ENCODE results near the gene ATOH8.
"Not testable (repeated sequence)": the region's sequence is repeated elsewhere in the genome, so short reads cannot be mapped to it uniquely, and the experiment has no call there.

Gene ATOH8

DNA sequence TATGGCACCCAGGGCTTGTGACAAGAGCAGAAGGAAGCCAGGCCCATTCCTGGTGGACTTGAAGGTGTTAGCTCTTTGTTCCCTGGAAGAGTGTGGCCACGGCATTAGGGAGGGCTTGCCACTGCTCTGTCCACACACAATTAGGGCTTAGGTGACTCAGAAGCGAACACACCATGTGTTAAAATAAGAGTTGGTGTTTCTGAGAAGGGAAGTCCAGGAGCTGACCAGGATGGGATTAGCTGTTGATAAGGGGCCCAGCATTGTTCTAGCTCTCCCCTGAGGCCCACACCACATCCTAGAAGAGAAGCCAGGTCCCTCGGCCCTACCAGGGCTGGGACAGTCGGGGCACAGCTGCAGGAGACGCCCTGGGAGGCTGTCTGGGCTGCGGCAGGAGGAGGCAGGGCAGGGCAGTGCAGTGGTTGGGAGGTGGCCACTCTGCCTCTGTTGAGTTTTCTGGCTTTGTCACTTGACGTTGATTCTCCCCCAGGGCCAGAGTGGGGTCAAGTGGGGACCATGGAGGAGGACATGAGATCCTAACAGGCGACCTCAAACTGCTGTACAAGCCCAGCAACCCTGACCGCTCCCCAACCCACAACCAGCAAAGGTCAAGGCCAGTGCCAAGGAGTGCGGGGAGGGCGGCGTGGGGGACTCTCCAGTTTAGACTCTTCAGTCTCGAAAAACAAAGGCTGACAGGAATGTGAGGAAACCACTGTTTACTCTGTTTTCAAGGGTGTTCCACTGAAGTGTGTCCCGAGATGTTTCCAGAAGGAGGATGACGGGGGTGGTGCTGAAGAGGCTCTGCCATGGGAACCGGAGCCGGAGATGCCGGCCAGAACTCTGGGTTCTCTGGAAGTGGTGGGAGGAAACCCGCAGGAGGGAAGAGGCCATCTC, 42.9 kb upstream of the ATOH8 start:
- H3K36me3 ChIP-seq (ENCODE audit: control insufficient read depth in 2 of 2, insufficient read depth in 2 of 2, low read length in 2 of 2) = no peaks in the 10 kb centered on the region
- no peak overlapping the region for H3K4me3 ChIP-seq (ENCODE audit: low read length in 2 of 2)
- H3K27me3 ChIP-seq (ENCODE audit: control insufficient read depth in 2 of 2, insufficient read depth in 2 of 2, low read length in 2 of 2) = no peaks in the 10 kb centered on the region
- H3K9me3 ChIP-seq (ENCODE audit: control insufficient read depth in 2 of 2, low read length in 2 of 2) = no peaks in the 10 kb centered on the region
- H3K4me1 ChIP-seq (ENCODE audit: control insufficient read depth in 2 of 2, insufficient read depth in 2 of 2, low read length in 2 of 2) = peaks cover 8 to 13% of the 10 kb centered on the region in 2 donors
- peak overlapping the region; percentile 57 to 70 for H3K27ac ChIP-seq (ENCODE audit: low read depth in 2 of 2, low read length in 2 of 2)
- H3K9ac ChIP-seq (ENCODE audit: low read depth in 1 of 2, low read length in 2 of 2) = no peak overlapping the region

DNA sequence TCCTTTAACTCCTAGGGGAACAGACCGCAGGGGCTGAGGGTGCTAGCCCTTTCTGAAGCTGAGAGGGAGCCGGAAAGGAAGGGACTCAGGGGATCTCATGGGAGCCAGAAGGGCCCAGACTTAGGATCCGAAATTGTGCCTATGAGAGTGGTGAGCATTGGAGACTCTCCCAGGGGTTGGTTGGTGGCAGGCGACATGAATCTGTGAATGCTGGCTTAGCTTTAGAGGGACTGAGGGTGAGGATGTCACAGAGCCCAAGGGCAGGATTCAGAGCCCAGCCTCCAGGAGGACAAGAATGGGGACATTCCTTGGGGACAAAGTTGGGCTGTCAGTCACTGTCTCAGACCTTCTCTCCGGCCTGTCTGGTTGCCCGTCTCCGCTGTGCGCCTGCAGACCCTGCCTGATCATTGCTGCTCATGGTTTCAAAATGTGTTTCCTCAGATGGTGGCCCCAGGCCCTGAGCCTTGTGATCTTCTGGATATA, 42.2 kb upstream of the ATOH8 start:
- peaks cover 8 to 13% of the 10 kb centered on the region in 2 donors for H3K4me1 ChIP-seq (ENCODE audit: control insufficient read depth in 2 of 2, insufficient read depth in 2 of 2, low read length in 2 of 2)
- no peak overlapping the region for H3K9ac ChIP-seq (ENCODE audit: low read depth in 1 of 2, low read length in 2 of 2)
- no peaks in the 10 kb centered on the region for H3K27me3 ChIP-seq (ENCODE audit: control insufficient read depth in 2 of 2, insufficient read depth in 2 of 2, low read length in 2 of 2)
- no peak overlapping the region for H3K4me3 ChIP-seq (ENCODE audit: low read length in 2 of 2)
- H3K36me3 ChIP-seq (ENCODE audit: control insufficient read depth in 2 of 2, insufficient read depth in 2 of 2, low read length in 2 of 2) = no peaks in the 10 kb centered on the region
- H3K9me3 ChIP-seq (ENCODE audit: control insufficient read depth in 2 of 2, low read length in 2 of 2) = no peaks in the 10 kb centered on the region
- H3K27ac ChIP-seq (ENCODE audit: low read depth in 2 of 2, low read length in 2 of 2) = peak overlapping the region; percentile 23 to 70

DNA sequence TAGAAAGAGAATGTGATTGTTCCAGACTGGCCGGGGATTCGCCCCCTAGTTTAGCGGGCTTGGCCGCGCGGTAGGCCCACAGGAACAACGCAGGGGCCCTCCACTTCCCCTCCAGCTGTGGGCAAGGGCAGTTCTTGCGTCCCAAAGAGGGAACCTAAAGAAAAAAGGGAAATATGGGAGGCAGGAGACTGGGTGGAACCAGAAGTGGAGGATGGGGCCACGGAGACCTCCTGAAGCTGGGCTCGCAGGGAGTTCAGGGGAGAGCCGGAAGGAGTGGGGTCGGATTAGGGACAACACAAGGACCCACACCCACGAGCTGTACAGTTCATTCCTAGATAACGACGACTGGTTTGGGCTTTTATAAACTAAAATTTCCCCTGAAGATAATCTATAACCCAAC, 41.5 kb upstream of the ATOH8 start:
- H3K9ac ChIP-seq (ENCODE audit: low read depth in 1 of 2, low read length in 2 of 2) = no peak overlapping the region
- H3K4me1 ChIP-seq (ENCODE audit: control insufficient read depth in 2 of 2, insufficient read depth in 2 of 2, low read length in 2 of 2) = peaks cover 8 to 13% of the 10 kb centered on the region in 2 donors
- H3K4me3 ChIP-seq (ENCODE audit: low read length in 2 of 2) = no peak overlapping the region
- H3K27me3 ChIP-seq (ENCODE audit: control insufficient read depth in 2 of 2, insufficient read depth in 2 of 2, low read length in 2 of 2) = no peaks in the 10 kb centered on the region
- H3K9me3 ChIP-seq (ENCODE audit: control insufficient read depth in 2 of 2, low read length in 2 of 2) = no peaks in the 10 kb centered on the region
- H3K36me3 ChIP-seq (ENCODE audit: control insufficient read depth in 2 of 2, insufficient read depth in 2 of 2, low read length in 2 of 2) = no peaks in the 10 kb centered on the region
- peak overlapping the region in 1 of 2 donors; percentile 32 for H3K27ac ChIP-seq (ENCODE audit: low read depth in 2 of 2, low read length in 2 of 2)

DNA sequence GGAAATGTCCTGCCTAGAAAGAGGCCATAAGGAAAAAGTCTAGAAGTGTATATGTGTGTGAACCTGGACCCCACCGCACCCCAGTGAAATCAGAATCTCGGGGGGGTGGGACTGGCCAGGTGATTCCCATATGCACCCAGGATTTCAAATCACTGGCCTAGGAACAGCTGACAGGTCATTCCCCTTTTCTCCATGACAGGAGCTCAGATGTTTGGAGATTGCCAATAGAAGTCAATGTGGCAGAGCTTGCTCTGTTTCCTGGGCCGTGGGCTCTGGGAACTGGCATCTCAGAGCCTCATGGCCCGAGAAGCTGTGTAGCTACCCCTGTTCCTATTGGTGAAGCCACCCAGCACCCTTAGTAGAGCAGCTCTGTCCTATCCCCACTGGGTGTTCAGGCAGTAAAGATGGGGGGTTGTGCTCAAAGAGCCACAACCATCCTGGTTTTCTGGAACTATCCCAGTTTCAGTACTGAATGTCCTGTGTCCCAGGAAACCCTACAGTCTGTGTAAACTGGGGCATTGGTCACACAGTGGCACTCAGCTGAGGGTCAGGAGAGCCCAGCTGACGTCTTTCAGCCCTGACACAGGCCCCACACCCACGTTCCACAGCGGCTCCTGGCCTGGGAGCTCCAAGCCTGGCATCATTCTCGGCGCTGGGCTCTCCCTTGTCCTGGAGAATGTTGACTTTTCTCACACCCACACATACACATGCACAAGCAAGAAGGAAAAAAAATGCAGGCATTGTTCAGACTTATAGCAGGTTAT, 40.8 kb upstream of the ATOH8 start:
- H3K9me3 ChIP-seq (ENCODE audit: control insufficient read depth in 2 of 2, low read length in 2 of 2) = no peaks in the 10 kb centered on the region
- no peaks in the 10 kb centered on the region for H3K36me3 ChIP-seq (ENCODE audit: control insufficient read depth in 2 of 2, insufficient read depth in 2 of 2, low read length in 2 of 2)
- H3K27ac ChIP-seq (ENCODE audit: low read depth in 2 of 2, low read length in 2 of 2) = no peak overlapping the region
- peaks cover 8 to 13% of the 10 kb centered on the region in 2 donors for H3K4me1 ChIP-seq (ENCODE audit: control insufficient read depth in 2 of 2, insufficient read depth in 2 of 2, low read length in 2 of 2)
- no peak overlapping the region for H3K9ac ChIP-seq (ENCODE audit: low read depth in 1 of 2, low read length in 2 of 2)
- no peak overlapping the region for H3K4me3 ChIP-seq (ENCODE audit: low read length in 2 of 2)
- no peaks in the 10 kb centered on the region for H3K27me3 ChIP-seq (ENCODE audit: control insufficient read depth in 2 of 2, insufficient read depth in 2 of 2, low read length in 2 of 2)

DNA sequence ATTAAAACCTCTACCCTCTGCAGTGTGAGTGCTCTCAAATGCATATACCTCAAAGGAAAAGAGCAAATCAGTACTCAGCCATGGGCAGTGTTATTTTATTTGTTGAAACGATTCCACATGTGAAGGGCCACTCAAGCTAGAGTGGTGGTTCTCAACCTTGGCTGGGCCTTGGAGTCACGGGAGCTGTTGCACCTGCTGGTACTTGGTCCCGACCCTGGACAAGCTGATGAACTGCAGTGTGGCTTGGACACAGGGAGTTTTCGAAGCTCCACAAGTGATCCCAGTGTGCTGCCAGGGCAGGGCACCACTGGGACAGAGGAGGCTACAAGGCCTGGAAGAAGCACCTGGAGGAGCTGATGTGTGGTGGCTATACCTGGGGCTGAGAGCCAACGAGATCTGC, 40.0 kb upstream of the ATOH8 start:
- H3K9ac ChIP-seq (ENCODE audit: low read depth in 1 of 2, low read length in 2 of 2) = no peak overlapping the region
- no peaks in the 10 kb centered on the region for H3K36me3 ChIP-seq (ENCODE audit: control insufficient read depth in 2 of 2, insufficient read depth in 2 of 2, low read length in 2 of 2)
- no peaks in the 10 kb centered on the region for H3K9me3 ChIP-seq (ENCODE audit: control insufficient read depth in 2 of 2, low read length in 2 of 2)
- no peak overlapping the region for H3K4me3 ChIP-seq (ENCODE audit: low read length in 2 of 2)
- no peak overlapping the region for H3K27ac ChIP-seq (ENCODE audit: low read depth in 2 of 2, low read length in 2 of 2)
- H3K27me3 ChIP-seq (ENCODE audit: control insufficient read depth in 2 of 2, insufficient read depth in 2 of 2, low read length in 2 of 2) = no peaks in the 10 kb centered on the region
- H3K4me1 ChIP-seq (ENCODE audit: control insufficient read depth in 2 of 2, insufficient read depth in 2 of 2, low read length in 2 of 2) = peaks cover 8 to 13% of the 10 kb centered on the region in 2 donors

DNA sequence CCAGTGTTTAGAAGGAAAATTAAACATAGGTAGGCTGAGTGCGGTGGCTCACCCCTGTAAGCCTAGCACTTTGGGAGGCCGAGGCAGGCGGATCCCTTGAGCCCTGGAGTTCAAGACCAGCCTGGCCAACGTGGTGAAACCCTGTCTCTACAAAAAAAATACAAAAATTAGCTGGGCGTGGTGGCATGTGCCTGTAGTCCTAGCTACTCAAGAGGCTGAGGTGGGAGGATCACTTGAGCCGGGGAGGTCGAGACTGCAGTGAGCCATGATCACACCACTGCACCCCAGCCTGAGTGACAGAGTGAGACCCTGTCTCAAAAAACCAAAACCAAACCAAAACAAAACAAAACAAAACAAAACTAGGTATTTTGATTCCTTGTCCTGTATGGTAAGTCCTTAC, 39.4 kb upstream of the ATOH8 start:
- H3K4me3 ChIP-seq (ENCODE audit: low read length in 2 of 2); H3K27me3 ChIP-seq (ENCODE audit: control insufficient read depth in 2 of 2, insufficient read depth in 2 of 2, low read length in 2 of 2); H3K36me3 ChIP-seq (ENCODE audit: control insufficient read depth in 2 of 2, insufficient read depth in 2 of 2, low read length in 2 of 2); H3K27ac ChIP-seq (ENCODE audit: low read depth in 2 of 2, low read length in 2 of 2); H3K9ac ChIP-seq (ENCODE audit: low read depth in 1 of 2, low read length in 2 of 2); H3K9me3 ChIP-seq (ENCODE audit: control insufficient read depth in 2 of 2, low read length in 2 of 2): not testable (repeated sequence)
- H3K4me1 ChIP-seq (ENCODE audit: control insufficient read depth in 2 of 2, insufficient read depth in 2 of 2, low read length in 2 of 2) = peaks cover 8 to 13% of the 10 kb centered on the region in 2 donors

DNA sequence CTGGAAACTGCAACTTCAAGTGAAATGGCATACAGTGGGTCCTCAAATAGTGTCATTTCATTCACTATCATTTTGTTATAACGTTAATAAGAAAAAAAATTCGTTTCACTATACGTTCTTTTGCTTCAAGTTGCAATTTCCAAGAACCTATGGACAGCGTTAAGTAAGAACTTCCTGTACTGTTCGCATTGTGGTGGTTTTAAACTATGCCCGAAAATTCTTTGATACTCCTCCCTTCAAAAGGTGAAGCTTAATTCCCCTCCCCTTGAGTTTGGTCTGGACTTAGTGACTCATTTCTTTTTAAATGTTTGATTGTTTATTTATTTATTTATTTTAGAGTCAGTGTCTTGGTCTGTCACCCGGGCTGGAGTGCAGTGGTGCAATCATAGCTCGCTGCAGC, 39.0 kb upstream of the ATOH8 start:
- Histone ChIP-seq H3K9me3 (ENCODE audit: control insufficient read depth in 2 of 2, low read length in 2 of 2) (no peaks in the 10 kb centered on the region), H3K36me3 (ENCODE audit: control insufficient read depth in 2 of 2, insufficient read depth in 2 of 2, low read length in 2 of 2) (no peaks in the 10 kb centered on the region), H3K4me1 (ENCODE audit: control insufficient read depth in 2 of 2, insufficient read depth in 2 of 2, low read length in 2 of 2) (peaks cover 8 to 13% of the 10 kb centered on the region in 2 donors), H3K27me3 (ENCODE audit: control insufficient read depth in 2 of 2, insufficient read depth in 2 of 2, low read length in 2 of 2) (no peaks in the 10 kb centered on the region), H3K4me3 (ENCODE audit: low read length in 2 of 2) (no peak overlapping the region), H3K27ac (ENCODE audit: low read depth in 2 of 2, low read length in 2 of 2) (no peak overlapping the region), H3K9ac (ENCODE audit: low read depth in 1 of 2, low read length in 2 of 2) (no peak overlapping the region)

DNA sequence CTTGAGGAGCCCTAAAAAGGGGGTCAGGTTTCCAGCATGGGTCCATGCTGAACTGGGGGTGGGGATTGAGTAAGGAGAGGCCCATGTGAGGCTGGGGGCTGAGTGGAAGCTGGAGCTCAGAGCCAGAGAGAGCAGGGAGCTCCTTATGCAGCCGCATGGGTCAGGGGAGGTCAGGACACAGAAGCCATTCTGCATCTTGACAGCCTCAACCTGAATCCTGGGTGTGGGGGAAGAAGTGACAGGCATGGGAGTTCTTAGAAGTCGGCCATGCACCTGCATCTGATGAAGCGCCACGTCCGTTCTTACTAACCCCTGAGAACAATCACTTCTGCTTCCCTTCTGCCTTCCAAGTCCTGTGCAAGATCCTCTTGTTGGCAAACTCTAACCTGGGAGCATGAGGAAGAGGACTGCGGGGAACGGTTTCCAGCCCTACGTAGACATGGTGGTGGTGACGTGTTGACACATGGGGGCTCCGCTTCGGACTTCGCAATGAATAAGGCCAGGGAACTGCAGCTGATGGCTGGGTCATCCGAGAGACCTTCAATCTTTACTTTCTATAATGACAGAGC, 37.4 kb upstream of the ATOH8 start:
- no peak overlapping the region for H3K27ac ChIP-seq (ENCODE audit: low read depth in 2 of 2, low read length in 2 of 2)
- no peaks in the 10 kb centered on the region for H3K27me3 ChIP-seq (ENCODE audit: control insufficient read depth in 2 of 2, insufficient read depth in 2 of 2, low read length in 2 of 2)
- H3K4me3 ChIP-seq (ENCODE audit: low read length in 2 of 2) = no peak overlapping the region
- no peaks in the 10 kb centered on the region for H3K9me3 ChIP-seq (ENCODE audit: control insufficient read depth in 2 of 2, low read length in 2 of 2)
- H3K4me1 ChIP-seq (ENCODE audit: control insufficient read depth in 2 of 2, insufficient read depth in 2 of 2, low read length in 2 of 2) = peaks cover 4 to 8% of the 10 kb centered on the region in 2 donors
- H3K9ac ChIP-seq (ENCODE audit: low read depth in 1 of 2, low read length in 2 of 2) = no peak overlapping the region
- no peaks in the 10 kb centered on the region for H3K36me3 ChIP-seq (ENCODE audit: control insufficient read depth in 2 of 2, insufficient read depth in 2 of 2, low read length in 2 of 2)

DNA sequence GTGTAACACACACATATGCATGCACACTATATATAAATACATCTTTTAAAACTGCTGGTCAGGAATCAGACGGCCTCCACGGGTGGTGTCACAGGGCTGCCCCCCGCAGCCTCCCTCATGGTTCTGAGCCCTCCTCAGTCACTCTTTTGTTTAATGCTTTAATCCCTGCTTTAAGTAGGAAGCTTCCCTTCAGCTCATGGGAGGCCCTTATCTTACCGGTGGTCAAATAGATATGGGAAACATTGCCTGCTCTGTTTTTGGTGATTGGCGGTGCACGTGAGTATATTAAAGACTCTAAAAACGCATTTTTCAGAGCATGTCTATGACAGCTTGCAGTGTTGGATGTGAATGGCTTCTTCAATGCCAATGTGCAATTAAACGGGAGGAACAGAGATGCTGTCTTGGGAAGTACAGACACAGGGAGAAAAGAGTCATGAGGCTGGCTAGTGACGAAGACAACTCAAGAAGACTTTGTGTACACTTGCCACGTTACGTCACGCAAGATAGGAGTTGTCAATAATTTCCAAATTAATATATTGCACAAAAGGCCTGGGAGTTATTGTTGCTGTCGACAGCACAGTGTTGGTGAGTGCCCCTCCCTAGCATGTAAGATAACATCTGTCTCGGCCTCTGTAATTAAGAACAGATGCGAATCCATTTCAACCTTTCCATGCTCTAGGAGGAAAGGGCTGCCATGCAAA, 36.3 kb upstream of the ATOH8 start:
- no peak overlapping the region for H3K9ac ChIP-seq (ENCODE audit: low read depth in 1 of 2, low read length in 2 of 2)
- H3K9me3 ChIP-seq (ENCODE audit: control insufficient read depth in 2 of 2, low read length in 2 of 2) = no peaks in the 10 kb centered on the region
- no peak overlapping the region for H3K27ac ChIP-seq (ENCODE audit: low read depth in 2 of 2, low read length in 2 of 2)
- H3K27me3 ChIP-seq (ENCODE audit: control insufficient read depth in 2 of 2, insufficient read depth in 2 of 2, low read length in 2 of 2) = no peaks in the 10 kb centered on the region
- no peaks in the 10 kb centered on the region for H3K36me3 ChIP-seq (ENCODE audit: control insufficient read depth in 2 of 2, insufficient read depth in 2 of 2, low read length in 2 of 2)
- peaks cover 4 to 5% of the 10 kb centered on the region in 2 donors for H3K4me1 ChIP-seq (ENCODE audit: control insufficient read depth in 2 of 2, insufficient read depth in 2 of 2, low read length in 2 of 2)
- H3K4me3 ChIP-seq (ENCODE audit: low read length in 2 of 2) = no peak overlapping the region

Data from mucosa of rectum (tissue), 2 donors.